HL-60 (cell line): ENCODE results near the gene RHOU.

ENCODE experiments used
- GABPA ChIP-seq: IDR thresholded peaks from 2 replicates; pipeline ENCODE4 v1.6.1; 2012; ENCODE audit warnings: low read depth
- TF ChIP-seq, protein P1 (sequence below): IDR thresholded peaks from one replicate; pipeline ENCODE4 v1.5.1; 2011; ENCODE audit warnings: low read length, control low read depth, inconsistent platforms; ENCODE audit not compliant: insufficient read depth

GRCh38 chr1:228767636-228768354 lies 32.5 kb downstream of the RHOU start:
- TF ChIP-seq GABPA, result no peak
- TF ChIP-seq, protein P1, sequence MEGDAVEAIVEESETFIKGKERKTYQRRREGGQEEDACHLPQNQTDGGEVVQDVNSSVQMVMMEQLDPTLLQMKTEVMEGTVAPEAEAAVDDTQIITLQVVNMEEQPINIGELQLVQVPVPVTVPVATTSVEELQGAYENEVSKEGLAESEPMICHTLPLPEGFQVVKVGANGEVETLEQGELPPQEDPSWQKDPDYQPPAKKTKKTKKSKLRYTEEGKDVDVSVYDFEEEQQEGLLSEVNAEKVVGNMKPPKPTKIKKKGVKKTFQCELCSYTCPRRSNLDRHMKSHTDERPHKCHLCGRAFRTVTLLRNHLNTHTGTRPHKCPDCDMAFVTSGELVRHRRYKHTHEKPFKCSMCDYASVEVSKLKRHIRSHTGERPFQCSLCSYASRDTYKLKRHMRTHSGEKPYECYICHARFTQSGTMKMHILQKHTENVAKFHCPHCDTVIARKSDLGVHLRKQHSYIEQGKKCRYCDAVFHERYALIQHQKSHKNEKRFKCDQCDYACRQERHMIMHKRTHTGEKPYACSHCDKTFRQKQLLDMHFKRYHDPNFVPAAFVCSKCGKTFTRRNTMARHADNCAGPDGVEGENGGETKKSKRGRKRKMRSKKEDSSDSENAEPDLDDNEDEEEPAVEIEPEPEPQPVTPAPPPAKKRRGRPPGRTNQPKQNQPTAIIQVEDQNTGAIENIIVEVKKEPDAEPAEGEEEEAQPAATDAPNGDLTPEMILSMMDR, result no peak
